SH-SY5Y (cell line): ENCODE data around the gene ATPAF1.

Source experiments
- GATA2 ChIP-seq: IDR thresholded peaks from 2 replicates; pipeline ENCODE4 v1.6.1; 2011; ENCODE audit warnings: mild to moderate bottlenecking, low read depth, low read length
- GATA3 ChIP-seq: IDR thresholded peaks from 2 replicates; pipeline ENCODE4 v1.6.1; 2011; ENCODE audit warnings: low read depth, mild to moderate bottlenecking, low read length, moderate library complexity

DNA sequence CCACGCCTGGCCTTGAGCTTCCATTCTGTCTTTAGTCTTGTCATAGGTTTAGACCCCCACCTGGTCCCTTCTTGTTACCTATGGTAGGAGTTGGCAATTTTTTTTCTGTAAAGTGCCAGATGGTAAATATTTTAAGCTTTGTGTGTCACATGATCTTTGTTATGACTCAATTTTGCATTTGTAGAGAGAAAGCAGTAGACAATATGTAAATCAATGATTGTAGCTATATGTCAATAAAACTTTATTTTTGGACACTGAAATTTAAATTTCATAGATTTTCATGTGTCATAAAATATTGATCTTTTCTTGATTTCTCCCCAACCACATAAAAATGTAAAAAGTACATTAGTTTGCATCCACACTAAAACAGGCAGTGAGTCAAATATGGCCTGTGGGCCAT lies 72.1 kb downstream of the ATPAF1 start:
- no peak for TF ChIP-seq GATA3
- TF ChIP-seq GATA2 = no peak
